PC-3 (cell line): ENCODE data around the gene ARL17A. TPM values are rescaled to one million over a fixed set of nuclear protein-coding genes. Genes with fewer than 3 reads are reported as not detected.
"Not testable (repeated sequence)": the region's sequence is repeated elsewhere in the genome, so short reads cannot be mapped to it uniquely, and the experiment has no call there.

Source experiments
- ATAC-seq: fragments of 200-7000 bp; cut with Tn5 transposase; 2 replicates; pipeline ENCODE4 v1.9.1; 2020; ENCODE audit warnings: mild to moderate bottlenecking, moderate library complexity
- BruUV-seq: library from RNA; stranded (reverse); fragments of 400-500 nt; replicated peaks from 2 replicates; lab custom pipeline; 2021; lab: Mats Ljungman, UMichigan
- CTCF ChIA-PET: fragments of 300-600 bp; sonication (Branson Sonifier 250); formaldehyde crosslinking; loops from one replicate; lab custom pipeline; 2022; ENCODE audit warnings: antibody characterized with exemption; lab: Charles Lee
- POLR2A ChIA-PET: fragments of 300-600 bp; sonication (Branson Sonifier 250); formaldehyde crosslinking; loops from one replicate; lab custom pipeline; 2022; ENCODE audit warnings: antibody characterized with exemption; ENCODE audit not compliant: unreplicated experiment; lab: Charles Lee
- DNase-seq: peaks from one replicate; pipeline ENCODE4 v3.0.0-alpha.2; 2015
- H2AFZ ChIP-seq: fragments of 300-600 bp; sonication (generic); 2 replicates; pipeline ENCODE4 v1.6.0; 2016; ENCODE audit warnings: antibody characterized with exemption, low read length
- H3F3A ChIP-seq: fragments of 300-600 bp; sonication (generic); one replicate; pipeline ENCODE4 v1.6.0; 2017; ENCODE audit warnings: antibody characterized with exemption, low read length, control low read depth, mild to moderate bottlenecking; ENCODE audit not compliant: unreplicated experiment
- H3K27ac ChIP-seq: fragments of 300-600 bp; sonication (generic); 2 replicates; pipeline ENCODE4 v1.5.1; 2016; ENCODE audit warnings: mild to moderate bottlenecking, low read length
- H3K27me3 ChIP-seq: fragments of 300-600 bp; sonication (generic); 2 replicates; pipeline ENCODE4 v1.6.1; 2016; ENCODE audit warnings: low read length, mixed read lengths
- H3K36me3 ChIP-seq: fragments of 300-600 bp; sonication (generic); 2 replicates; pipeline ENCODE4 v1.6.1; 2016; ENCODE audit warnings: low read depth, mixed run types, low read length, mixed read lengths
- H3K4me1 ChIP-seq: fragments of 300-600 bp; sonication (generic); 2 replicates; pipeline ENCODE4 v1.5.1; 2016; ENCODE audit warnings: low read length; ENCODE audit not compliant: insufficient read depth
- H3K4me2 ChIP-seq: fragments of 300-600 bp; sonication (generic); 2 replicates; pipeline ENCODE4 v1.6.0; 2016; ENCODE audit warnings: low read length
- H3K4me3 ChIP-seq: fragments of 300-600 bp; sonication (generic); 2 replicates; pipeline ENCODE4 v1.5.1; 2016; ENCODE audit warnings: mild to moderate bottlenecking, low read length, mixed read lengths
- H3K79me2 ChIP-seq: fragments of 300-600 bp; sonication (generic); 2 replicates; pipeline ENCODE4 v1.6.1; 2017; ENCODE audit warnings: low read length, mixed read lengths
- H3K9ac ChIP-seq: fragments of 300-600 bp; sonication (generic); 2 replicates; pipeline ENCODE4 v1.6.0; 2016; ENCODE audit warnings: mild to moderate bottlenecking, low read length
- H3K9me2 ChIP-seq: fragments of 300-600 bp; sonication (generic); replicated peaks from 2 replicates; pipeline ENCODE4 v1.6.1; 2016; ENCODE audit warnings: mixed run types, low read length, mixed read lengths
- H3K9me3 ChIP-seq: fragments of 300-600 bp; sonication (generic); 2 replicates; pipeline ENCODE4 v1.6.1; 2016; ENCODE audit warnings: low read length, mixed read lengths
- H4K20me1 ChIP-seq: fragments of 300-600 bp; sonication (generic); 2 replicates; pipeline ENCODE4 v1.6.1; 2016; ENCODE audit warnings: low read length, mixed read lengths
- intact Hi-C: fragments of 100-400 bp; cut with micrococcal nuclease; formaldehyde crosslinking; loops from 2 replicates; pipeline ENCODE4 v1.9.0; 2023
- total RNA-seq: library from RNA; depleted of rRNA; stranded (reverse); fragments of >200 nt; gene quantifications from 2 replicates; pipeline ENCODE4 v1.2.3, GENCODE V29; 2014

The ARL17A gene
- total RNA-seq, 1 experiment from 2014 or later = 6.0 TPM

DNA sequence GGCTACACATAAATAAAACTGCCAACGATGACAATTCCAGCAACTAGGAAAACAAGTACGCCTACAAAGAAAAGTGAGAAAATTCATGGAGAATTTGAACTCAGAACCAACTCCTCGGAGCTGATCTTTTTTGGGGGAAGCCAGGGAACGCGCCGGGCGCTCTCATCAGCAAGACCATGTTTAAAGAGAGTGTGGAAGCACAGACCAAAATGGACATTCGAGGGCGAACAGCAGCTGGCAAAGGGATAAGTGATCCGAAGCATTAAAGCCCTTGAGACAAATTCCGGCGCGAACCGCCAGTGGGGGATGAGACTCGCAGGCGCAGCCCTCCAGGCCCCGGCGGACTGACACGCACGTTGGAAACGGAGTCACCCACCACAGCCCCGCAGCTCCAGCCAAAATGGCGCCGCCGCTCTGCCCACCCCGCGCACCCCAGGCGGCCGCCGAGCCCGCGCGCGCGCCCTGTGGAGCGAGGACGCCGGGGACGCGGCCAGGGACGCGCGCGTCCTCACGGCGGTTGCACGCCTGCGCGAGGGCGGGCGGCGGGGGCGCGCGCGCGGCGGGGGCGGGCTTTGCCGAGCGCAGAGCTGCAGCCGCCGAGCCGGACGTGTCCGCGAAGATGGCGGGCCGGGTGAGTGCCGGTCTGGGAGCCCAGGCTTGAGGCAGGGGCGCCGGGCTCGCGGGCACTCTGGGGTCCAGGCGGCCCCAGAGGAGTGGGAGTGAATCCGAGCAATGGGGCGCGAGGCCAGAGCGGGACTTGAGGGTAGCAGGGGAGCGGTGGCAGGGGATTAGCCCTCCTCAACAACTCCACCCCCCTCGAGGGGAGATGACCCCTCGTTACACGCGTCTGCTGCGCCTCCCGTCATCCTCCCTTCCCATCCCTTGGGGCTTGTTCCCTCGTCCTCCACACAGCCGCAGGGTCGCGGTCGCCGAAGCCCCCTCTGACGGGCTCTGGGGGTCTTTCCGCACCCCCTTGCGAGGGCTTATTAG is 11.0 kb upstream of the ARL17A start, which contains the start of gene NSF:
Gene NSF (plus strand): TSS at position 513 of the 990 bp plus-strand sequence. CDS start 107 bp downstream, at position 620.
- H4K20me1 ChIP-seq, H3K4me1 ChIP-seq, POLR2A ChIA-PET, H3K27me3 ChIP-seq, H3K79me2 ChIP-seq, H3K36me3 ChIP-seq, intact Hi-C loops, H3K9me2 ChIP-seq, H3K27ac ChIP-seq, H3K4me3 ChIP-seq, H3K9ac ChIP-seq, CTCF ChIA-PET, H3F3A ChIP-seq, DNase-seq, H2AFZ ChIP-seq, H3K9me3 ChIP-seq, H3K4me2 ChIP-seq: not testable (repeated sequence)
- peak; percentile 90 for ATAC-seq
- TSS peak; percentile 72 for BruUV-seq

DNA sequence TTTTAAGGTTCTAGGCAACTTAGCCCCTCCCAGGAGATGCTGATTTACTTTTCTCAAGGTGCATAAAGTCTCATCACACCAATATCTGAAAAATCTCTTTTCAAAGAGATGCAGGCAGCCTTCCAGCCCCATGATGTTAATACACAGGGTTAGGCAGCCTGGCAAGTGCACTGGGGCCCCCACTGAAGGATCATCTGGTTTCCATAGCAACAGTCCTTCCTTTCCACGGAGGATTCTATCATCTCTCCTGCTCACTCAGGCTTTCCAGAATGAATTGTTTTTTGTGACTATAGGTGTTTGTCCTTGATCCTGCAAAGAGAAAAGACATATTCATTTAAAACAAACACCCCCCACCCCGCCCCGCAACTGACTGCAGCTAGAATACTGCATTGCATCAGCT is 6.0 kb upstream of the ARL17A start:
- DNase-seq, H3F3A ChIP-seq, H3K79me2 ChIP-seq, BruUV-seq, H3K4me3 ChIP-seq, POLR2A ChIA-PET, H3K9me3 ChIP-seq, H2AFZ ChIP-seq, H3K9ac ChIP-seq, ATAC-seq, H3K9me2 ChIP-seq, H3K4me2 ChIP-seq, H3K4me1 ChIP-seq, H4K20me1 ChIP-seq, H3K36me3 ChIP-seq, CTCF ChIA-PET, intact Hi-C loops, H3K27ac ChIP-seq, H3K27me3 ChIP-seq: not testable (repeated sequence)

- 0 out of 2 replicates have a peak overlapping the region, but pooled peaks have one; percentile 46 for H3K4me2 ChIP-seq
- BruUV-seq = TSS peak; percentile 86
- POLR2A ChIA-PET, H3K27ac ChIP-seq, H3K27me3 ChIP-seq, H4K20me1 ChIP-seq, H3F3A ChIP-seq, H3K9ac ChIP-seq, H3K9me2 ChIP-seq, H3K36me3 ChIP-seq, CTCF ChIA-PET, H3K4me1 ChIP-seq, H3K4me3 ChIP-seq, H3K79me2 ChIP-seq, intact Hi-C loops, DNase-seq, H3K9me3 ChIP-seq, ATAC-seq: not testable (repeated sequence)
- H2AFZ ChIP-seq = 0 out of 2 replicates have a peak overlapping the region, but pooled peaks have one; percentile 48
Observed at GRCh38 chr17:46580082-46580481, 591 bp upstream of the ARL17A start.

DNA sequence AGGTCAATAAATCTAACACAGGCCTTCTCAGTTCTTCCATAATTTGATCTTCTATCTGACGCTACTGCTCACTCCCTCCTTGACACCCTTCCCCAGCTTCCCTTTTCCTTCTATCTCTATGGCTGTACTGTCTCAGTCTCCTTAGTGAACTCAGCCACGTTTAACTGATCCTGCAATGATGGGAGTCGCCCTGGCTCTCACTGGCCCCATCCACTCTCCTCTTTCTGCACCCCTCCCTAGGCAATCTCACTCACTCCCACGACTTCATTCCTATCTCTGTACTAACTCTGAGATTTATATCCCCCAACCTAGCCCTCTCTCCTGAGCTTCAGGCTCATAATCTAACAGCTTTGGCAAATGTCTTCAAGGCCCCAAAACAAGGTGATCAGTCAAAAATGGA is 7.7 kb downstream of the ARL17A start:
- H2AFZ ChIP-seq, H3K79me2 ChIP-seq, H3K4me1 ChIP-seq, H3K27ac ChIP-seq, H4K20me1 ChIP-seq, ATAC-seq, POLR2A ChIA-PET, CTCF ChIA-PET, H3F3A ChIP-seq, H3K9me3 ChIP-seq, H3K27me3 ChIP-seq, H3K4me3 ChIP-seq, H3K36me3 ChIP-seq, H3K9ac ChIP-seq, intact Hi-C loops, DNase-seq, BruUV-seq, H3K4me2 ChIP-seq, H3K9me2 ChIP-seq: not testable (repeated sequence)

- intact Hi-C loops, CTCF ChIA-PET, H3K79me2 ChIP-seq, H3F3A ChIP-seq, H3K36me3 ChIP-seq, H4K20me1 ChIP-seq, H2AFZ ChIP-seq, H3K27ac ChIP-seq, BruUV-seq, H3K4me3 ChIP-seq, H3K9me2 ChIP-seq, H3K9ac ChIP-seq, POLR2A ChIA-PET, H3K4me1 ChIP-seq, H3K4me2 ChIP-seq, ATAC-seq, DNase-seq, H3K9me3 ChIP-seq, H3K27me3 ChIP-seq: not testable (repeated sequence)
Observed at GRCh38 chr17:46566980-46567379, 12.5 kb downstream of the ARL17A start.

DNA sequence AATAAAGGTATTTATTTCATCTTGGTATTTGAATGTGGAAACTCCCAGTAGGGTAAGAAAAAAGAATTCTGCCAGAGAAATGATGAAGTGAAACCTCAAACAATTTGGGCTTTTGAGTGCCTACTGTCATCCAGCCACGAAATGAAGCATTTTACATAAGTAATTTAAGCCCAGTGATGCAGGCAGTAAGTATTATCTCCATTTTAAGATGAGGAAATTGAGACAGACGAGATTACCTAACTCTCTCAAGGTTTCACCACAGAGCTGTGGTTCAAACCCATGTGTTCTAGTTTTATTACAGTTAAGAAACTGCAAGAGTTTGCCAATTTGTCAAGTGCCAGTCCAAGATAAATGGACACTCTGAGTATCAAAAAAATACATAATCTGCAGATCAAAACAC is 13.2 kb downstream of the ARL17A start:
- ATAC-seq, H2AFZ ChIP-seq, H3K36me3 ChIP-seq, intact Hi-C loops, H3K9me2 ChIP-seq, H4K20me1 ChIP-seq, POLR2A ChIA-PET, H3K27ac ChIP-seq, H3K9ac ChIP-seq, H3F3A ChIP-seq, H3K4me2 ChIP-seq, H3K27me3 ChIP-seq, H3K4me1 ChIP-seq, H3K79me2 ChIP-seq, CTCF ChIA-PET, H3K9me3 ChIP-seq, H3K4me3 ChIP-seq, DNase-seq: not testable (repeated sequence)
- BruUV-seq = TSS peak; percentile 15
